Measurements from ENCODE around the gene MYLK.
"Not testable (repeated sequence)": the region's sequence is repeated elsewhere in the genome, so short reads cannot be mapped to it uniquely, and the experiment has no call there.

MYLK gene

GRCh38 chr3:123728991-123729390 lies 155.1 kb downstream of the MYLK start:
- H3K36me3 ChIP-seq (ENCODE audit: control insufficient read depth, insufficient read depth, low read length, severe bottlenecking): peaks cover 13% of the 10 kb centered on the region

DNA sequence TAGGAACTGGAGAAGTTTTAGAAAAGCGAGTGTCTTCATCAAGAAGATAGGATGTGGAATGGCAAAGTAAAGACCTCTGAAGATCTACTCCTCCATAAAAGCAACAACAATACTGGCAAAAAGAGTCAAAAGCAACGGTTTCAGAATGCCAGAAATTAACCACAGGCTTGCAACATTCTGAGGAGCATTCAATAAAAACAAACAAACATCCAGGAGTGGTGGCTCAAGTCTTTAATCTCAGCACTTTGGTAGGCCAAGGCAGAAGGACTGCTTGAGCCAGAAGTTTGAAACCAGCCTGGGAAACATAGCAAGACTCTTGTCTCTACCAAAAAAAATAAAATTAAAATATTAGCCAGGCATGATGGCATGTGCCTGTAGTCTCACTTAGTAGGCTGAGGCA lies 156.1 kb downstream of the MYLK start:
- peak; percentile 70 for DNase-seq (ENCODE audit: low read depth)
- Histone ChIP-seq H3K27me3 (replicated peaks; ENCODE audit: control insufficient read depth, insufficient read depth, low read length) (no peaks in the 10 kb centered on the region), H3K4me3 (ENCODE audit: low read length) (no peak overlapping the region), H3K36me3 (ENCODE audit: control insufficient read depth, insufficient read depth, low read length, severe bottlenecking) (peaks cover 7% of the 10 kb centered on the region), H3K4me1 (ENCODE audit: control insufficient read depth, insufficient read depth, low read length) (peaks cover 22% of the 10 kb centered on the region), H3K9ac (ENCODE audit: low read length) (no peak overlapping the region), H3K9me3 (ENCODE audit: control insufficient read depth, low read length) (no peaks in the 10 kb centered on the region)

More at GRCh38 chr3:123728991-123729390, 155.1 kb downstream of the MYLK start:
- Histone ChIP-seq H3K4me3 (ENCODE audit: low read length) (no peak overlapping the region), H3K4me1 (ENCODE audit: control insufficient read depth, insufficient read depth, low read length) (peaks cover 23% of the 10 kb centered on the region), H3K9me3 (ENCODE audit: control insufficient read depth, low read length) (no peaks in the 10 kb centered on the region), H3K27me3 (replicated peaks; ENCODE audit: control insufficient read depth, insufficient read depth, low read length) (no peaks in the 10 kb centered on the region), H3K9ac (ENCODE audit: low read length) (no peak overlapping the region)
- no peak for DNase-seq (ENCODE audit: low read depth)

DNA sequence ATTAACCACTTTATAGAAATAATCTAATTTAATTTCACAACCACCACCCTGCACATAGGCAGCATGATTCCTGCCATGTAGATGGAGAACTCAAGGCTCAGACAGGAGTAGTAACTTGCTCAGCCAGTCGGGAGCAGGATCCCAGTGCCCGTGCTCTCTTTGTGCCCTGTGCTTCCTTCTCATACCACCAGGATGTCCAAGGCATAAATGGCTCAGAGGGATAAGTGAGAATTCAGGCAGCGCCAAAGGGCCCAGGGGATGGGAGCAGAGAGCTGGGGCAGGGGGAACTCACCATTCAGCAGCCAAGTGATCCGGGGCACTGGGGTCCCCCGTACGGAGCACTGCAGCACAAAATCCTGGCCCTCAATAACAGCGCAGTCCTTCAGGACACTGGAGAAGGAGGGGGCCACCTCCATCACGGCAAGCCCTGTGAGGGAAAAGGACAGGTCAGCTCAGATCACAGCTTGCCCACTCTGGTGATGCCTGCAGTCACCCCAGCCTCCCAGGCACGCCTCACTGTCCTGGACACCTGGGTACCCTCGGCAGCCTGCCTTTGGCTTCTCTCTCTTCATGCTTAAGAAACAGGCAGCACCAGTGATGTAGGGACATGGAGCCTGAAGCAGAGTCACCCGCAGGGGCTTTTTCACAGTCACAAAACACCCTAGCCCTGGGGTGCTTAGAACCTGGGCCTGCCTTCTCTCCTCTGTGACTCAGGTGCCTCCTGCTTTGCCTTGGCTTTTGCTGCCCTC lies 158.3 kb downstream of the MYLK start:
- Histone ChIP-seq H3K27me3 (replicated peaks; ENCODE audit: control insufficient read depth, insufficient read depth, low read length) (no peaks in the 10 kb centered on the region), H3K9me3 (ENCODE audit: control insufficient read depth, low read length) (no peaks in the 10 kb centered on the region), H3K4me3 (ENCODE audit: low read length) (no peak overlapping the region), H3K9ac (ENCODE audit: low read length) (no peak overlapping the region), H3K36me3 (ENCODE audit: control insufficient read depth, insufficient read depth, low read length, severe bottlenecking) (no peaks in the 10 kb centered on the region), H3K4me1 (ENCODE audit: control insufficient read depth, insufficient read depth, low read length) (peaks cover 24% of the 10 kb centered on the region)
- DNase-seq (ENCODE audit: low read depth): no peak

DNA sequence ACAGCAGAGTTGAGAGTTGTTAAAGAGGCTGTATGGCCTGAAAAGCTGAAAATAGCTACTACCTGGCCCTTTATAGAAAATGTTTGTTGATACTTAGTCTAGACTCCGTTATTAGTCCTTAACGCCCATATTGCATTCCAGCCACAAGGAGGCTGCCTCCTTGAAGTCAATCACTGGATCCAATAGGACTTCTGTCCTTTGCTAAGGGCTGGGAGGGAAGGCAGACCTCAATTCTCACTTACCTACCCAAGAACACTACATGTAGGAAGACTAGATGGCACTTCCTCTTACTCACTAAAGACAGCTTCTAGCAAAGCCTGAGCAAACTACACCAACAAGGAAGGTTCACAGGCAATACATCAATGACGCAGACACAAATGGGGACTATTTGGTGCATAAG lies 159.8 kb downstream of the MYLK start:
- no peak overlapping the region for H3K9ac ChIP-seq (ENCODE audit: low read length)
- no peaks in the 10 kb centered on the region for H3K36me3 ChIP-seq (ENCODE audit: control insufficient read depth, insufficient read depth, low read length, severe bottlenecking)
- no peaks in the 10 kb centered on the region for H3K27me3 ChIP-seq (replicated peaks; ENCODE audit: control insufficient read depth, insufficient read depth, low read length)
- H3K4me1 ChIP-seq (ENCODE audit: control insufficient read depth, insufficient read depth, low read length): peaks cover 39% of the 10 kb centered on the region
- no peak overlapping the region for H3K4me3 ChIP-seq (ENCODE audit: low read length)
- H3K9me3 ChIP-seq (ENCODE audit: control insufficient read depth, low read length): no peaks in the 10 kb centered on the region
- peak; percentile 44 for DNase-seq (ENCODE audit: low read depth)

DNA sequence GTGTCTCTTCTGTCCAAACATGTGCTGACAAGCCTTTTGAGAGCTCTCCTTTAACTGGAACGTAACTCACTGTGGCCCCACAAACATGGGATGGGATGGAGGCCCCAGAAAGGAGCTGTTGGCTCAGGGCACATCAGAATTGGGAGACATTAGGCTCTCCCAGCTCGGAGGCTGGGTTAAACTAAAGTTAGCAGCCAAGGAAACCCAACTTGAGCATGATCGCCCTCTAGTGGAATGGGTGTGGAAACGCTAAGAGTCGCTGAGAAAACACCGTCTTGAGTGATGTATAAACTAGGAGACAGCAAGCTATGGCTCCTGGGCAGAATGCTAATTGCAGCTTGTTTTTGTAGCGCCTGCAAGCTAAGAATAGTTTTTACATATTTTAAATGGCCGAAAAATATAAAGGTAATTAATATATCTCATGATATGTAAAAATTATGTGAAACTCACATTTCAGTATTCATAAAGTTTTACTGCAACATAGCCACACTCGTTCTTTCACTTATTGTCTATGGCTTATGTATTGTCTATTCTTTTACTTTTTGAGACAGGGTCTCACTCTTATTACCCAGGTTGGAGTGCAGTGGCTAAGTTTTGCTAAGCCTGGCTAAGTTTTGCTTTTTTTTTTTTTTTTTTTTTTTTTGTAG lies 160.5 kb downstream of the MYLK start:
- Histone ChIP-seq H3K36me3 (ENCODE audit: control insufficient read depth, insufficient read depth, low read length, severe bottlenecking) (no peaks in the 10 kb centered on the region), H3K4me3 (ENCODE audit: low read length) (no peak overlapping the region), H3K4me1 (ENCODE audit: control insufficient read depth, insufficient read depth, low read length) (peaks cover 43% of the 10 kb centered on the region), H3K9me3 (ENCODE audit: control insufficient read depth, low read length) (no peaks in the 10 kb centered on the region), H3K27me3 (replicated peaks; ENCODE audit: control insufficient read depth, insufficient read depth, low read length) (no peaks in the 10 kb centered on the region), H3K9ac (ENCODE audit: low read length) (peak overlapping the region; percentile 10)
- peak; percentile 93 for DNase-seq (ENCODE audit: low read depth)

DNA sequence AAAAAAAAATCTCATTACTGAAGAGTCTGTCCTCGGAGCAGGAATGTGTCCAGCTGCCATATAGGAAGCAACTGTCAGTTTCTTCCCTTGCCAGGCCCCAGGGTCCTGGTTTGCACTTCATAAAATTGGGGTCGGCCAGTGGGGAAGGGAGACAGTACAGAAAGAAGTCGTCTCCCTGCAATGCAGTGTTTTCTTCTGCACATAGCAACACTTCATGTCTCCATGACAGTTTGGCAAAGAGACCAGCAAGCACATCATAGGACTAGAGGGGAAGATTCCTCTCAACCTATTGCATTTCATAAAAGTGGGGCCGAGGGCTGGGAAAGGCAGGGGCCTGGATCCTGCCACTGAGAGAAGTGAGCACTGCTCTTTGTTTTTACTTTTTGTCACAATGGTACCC lies 161.1 kb downstream of the MYLK start:
- Histone ChIP-seq H3K36me3 (ENCODE audit: control insufficient read depth, insufficient read depth, low read length, severe bottlenecking) (no peaks in the 10 kb centered on the region), H3K27me3 (replicated peaks; ENCODE audit: control insufficient read depth, insufficient read depth, low read length) (no peaks in the 10 kb centered on the region), H3K4me3 (ENCODE audit: low read length) (no peak overlapping the region), H3K9ac (ENCODE audit: low read length) (peak overlapping the region; percentile 10), H3K4me1 (ENCODE audit: control insufficient read depth, insufficient read depth, low read length) (peaks cover 43% of the 10 kb centered on the region), H3K9me3 (ENCODE audit: control insufficient read depth, low read length) (no peaks in the 10 kb centered on the region)
- no peak for DNase-seq (ENCODE audit: low read depth)

GRCh38 chr3:123722456-123722855 lies 161.7 kb downstream of the MYLK start:
- no peaks in the 10 kb centered on the region for H3K27me3 ChIP-seq (replicated peaks; ENCODE audit: control insufficient read depth, insufficient read depth, low read length)
- DNase-seq (ENCODE audit: low read depth): no peak
- no peaks in the 10 kb centered on the region for H3K9me3 ChIP-seq (ENCODE audit: control insufficient read depth, low read length)
- peaks cover 43% of the 10 kb centered on the region for H3K4me1 ChIP-seq (ENCODE audit: control insufficient read depth, insufficient read depth, low read length)
- no peaks in the 10 kb centered on the region for H3K36me3 ChIP-seq (ENCODE audit: control insufficient read depth, insufficient read depth, low read length, severe bottlenecking)
- H3K9ac ChIP-seq (ENCODE audit: low read length): no peak overlapping the region
- H3K4me3 ChIP-seq (ENCODE audit: low read length): no peak overlapping the region

DNA sequence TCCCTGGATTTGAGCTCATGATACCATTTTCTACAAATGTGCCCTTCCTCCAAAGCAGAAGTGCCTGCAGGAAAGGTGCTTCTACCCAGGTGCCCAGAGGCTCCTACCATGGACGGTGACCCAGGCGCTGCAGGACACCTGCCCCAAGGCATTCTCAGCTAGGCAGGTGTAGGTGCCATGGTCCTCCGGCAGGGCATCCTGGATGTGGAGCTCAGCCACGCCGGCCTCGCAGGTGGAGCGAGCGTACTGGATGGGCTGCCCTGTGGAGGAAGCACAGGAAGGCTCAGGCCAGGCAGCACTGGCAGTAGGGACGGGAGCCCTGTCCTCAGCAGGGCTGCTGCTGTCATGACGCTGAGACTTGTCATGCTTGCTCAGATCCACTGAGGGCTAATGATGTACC lies 162.1 kb downstream of the MYLK start:
- DNase-seq (ENCODE audit: low read depth): no peak
- H3K9me3 ChIP-seq (ENCODE audit: control insufficient read depth, low read length): no peaks in the 10 kb centered on the region
- no peak overlapping the region for H3K9ac ChIP-seq (ENCODE audit: low read length)

GRCh38 chr3:123721095-123721689 lies 162.9 kb downstream of the MYLK start:
- not testable (repeated sequence) for DNase-seq (ENCODE audit: low read depth)

More for the DNA sequence above, 162.1 kb downstream of the MYLK start:
- H3K4me1 ChIP-seq (ENCODE audit: control insufficient read depth, insufficient read depth, low read length): peaks cover 42% of the 10 kb centered on the region
- no peaks in the 10 kb centered on the region for H3K27me3 ChIP-seq (replicated peaks; ENCODE audit: control insufficient read depth, insufficient read depth, low read length)
- no peak overlapping the region for H3K4me3 ChIP-seq (ENCODE audit: low read length)
- no peaks in the 10 kb centered on the region for H3K36me3 ChIP-seq (ENCODE audit: control insufficient read depth, insufficient read depth, low read length, severe bottlenecking)

GRCh38 chr3:123720638-123721037 lies 163.5 kb downstream of the MYLK start:
- no peaks in the 10 kb centered on the region for H3K27me3 ChIP-seq (replicated peaks; ENCODE audit: control insufficient read depth, insufficient read depth, low read length)
- H3K4me3 ChIP-seq (ENCODE audit: low read length): no peak overlapping the region
- peaks cover 4% of the 10 kb centered on the region for H3K36me3 ChIP-seq (ENCODE audit: control insufficient read depth, insufficient read depth, low read length, severe bottlenecking)
- DNase-seq (ENCODE audit: low read depth): no peak
- peaks cover 46% of the 10 kb centered on the region for H3K4me1 ChIP-seq (ENCODE audit: control insufficient read depth, insufficient read depth, low read length)
- H3K9me3 ChIP-seq (ENCODE audit: control insufficient read depth, low read length): no peaks in the 10 kb centered on the region
- peak overlapping the region; percentile 85 for H3K9ac ChIP-seq (ENCODE audit: low read length)

More at GRCh38 chr3:123721095-123721689, 162.9 kb downstream of the MYLK start:
- H3K9ac ChIP-seq (ENCODE audit: low read length); H3K36me3 ChIP-seq (ENCODE audit: control insufficient read depth, insufficient read depth, low read length, severe bottlenecking); H3K27me3 ChIP-seq (replicated peaks; ENCODE audit: control insufficient read depth, insufficient read depth, low read length); H3K9me3 ChIP-seq (ENCODE audit: control insufficient read depth, low read length); H3K4me3 ChIP-seq (ENCODE audit: low read length): not testable (repeated sequence)
- H3K4me1 ChIP-seq (ENCODE audit: control insufficient read depth, insufficient read depth, low read length): peaks cover 46% of the 10 kb centered on the region

DNA sequence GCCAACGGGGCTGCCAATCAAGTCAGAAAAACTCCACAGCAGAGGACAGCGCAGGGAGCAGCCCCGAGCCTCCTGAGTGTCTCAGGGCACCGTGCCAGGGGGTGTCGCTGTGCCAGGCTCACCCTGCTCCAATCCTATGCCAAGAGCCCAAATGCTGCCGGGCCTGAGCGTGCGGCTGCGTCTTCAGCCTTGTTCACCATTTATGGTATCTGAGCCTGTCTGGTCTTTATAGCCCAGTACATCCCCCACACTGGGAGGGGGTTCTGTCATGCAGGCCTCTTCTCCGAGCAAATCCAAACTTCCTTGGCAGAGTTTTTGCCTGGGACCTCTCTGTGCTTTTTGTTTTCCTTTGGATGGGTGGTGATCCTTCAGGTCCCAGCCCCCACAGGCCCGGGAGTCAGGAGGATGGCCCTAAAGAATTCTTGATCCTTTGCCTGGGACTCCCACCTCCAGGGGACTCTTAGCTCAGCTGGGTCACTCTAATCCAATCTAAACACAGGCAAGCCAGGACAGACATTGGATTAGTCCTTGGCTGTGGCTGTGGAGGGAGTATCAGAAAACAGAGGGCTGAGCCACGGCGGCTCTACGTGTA lies 164.2 kb downstream of the MYLK start:
- no peak for DNase-seq (ENCODE audit: low read depth)
- Histone ChIP-seq H3K4me1 (ENCODE audit: control insufficient read depth, insufficient read depth, low read length) (peaks cover 46% of the 10 kb centered on the region), H3K9ac (ENCODE audit: low read length) (peak overlapping the region; percentile 85), H3K27me3 (replicated peaks; ENCODE audit: control insufficient read depth, insufficient read depth, low read length) (no peaks in the 10 kb centered on the region), H3K36me3 (ENCODE audit: control insufficient read depth, insufficient read depth, low read length, severe bottlenecking) (peaks cover 7% of the 10 kb centered on the region), H3K9me3 (ENCODE audit: control insufficient read depth, low read length) (no peaks in the 10 kb centered on the region), H3K4me3 (ENCODE audit: low read length) (no peak overlapping the region)

Data from adipocyte (in vitro differentiated cells).